Lower lobe of right lung (tissue), 2 donors: Measurements from ENCODE around the gene NAALADL2. TPM values are rescaled to one million over a fixed set of nuclear protein-coding genes. Genes with fewer than 3 reads are reported as not detected.

Experiments
- ATAC-seq, 2 donors: fragments of 200-7000 bp; cut with Tn5 transposase; one replicate each; pipeline ENCODE4 v1.9.1; 2020 to 2022; ENCODE audit warnings: mild to moderate bottlenecking in 2 of 2, moderate library complexity in 2 of 2
- DNase-seq: peaks from one replicate; pipeline ENCODE4 v3.0.0-alpha.2; 2020
- H3K27ac ChIP-seq: fragments of 200-600 bp; one replicate; pipeline ENCODE4 v1.8.0; 2022
- H3K27me3 ChIP-seq: fragments of 200-600 bp; one replicate; pipeline ENCODE4 v1.8.0; 2022; ENCODE audit warnings: low read depth
- H3K36me3 ChIP-seq: fragments of 200-600 bp; one replicate; pipeline ENCODE4 v1.8.0; 2022; ENCODE audit warnings: mild to moderate bottlenecking
- H3K4me1 ChIP-seq: fragments of 200-600 bp; one replicate; pipeline ENCODE4 v1.8.0; 2022
- H3K4me3 ChIP-seq: fragments of 200-600 bp; one replicate; pipeline ENCODE4 v1.8.0; 2022; ENCODE audit warnings: mild to moderate bottlenecking
- H3K9me3 ChIP-seq: fragments of 200-600 bp; one replicate; pipeline ENCODE4 v1.8.0; 2022
- intact Hi-C: fragments of 100-400 bp; cut with DNase I; formaldehyde crosslinking; loops from one replicate; pipeline ENCODE4 v1.11.0; 2022
- total RNA-seq: library from RNA; stranded (reverse); fragmentation: NEBNext Ultra II Directional; extraction: Animal tissue kit (Norgen Biotek cat#: 25700); gene quantifications from one replicate; pipeline ENCODE4 v1.2.1, GENCODE V29; 2021
- TF ChIP-seq, protein P1 (sequence below): fragments of 200-600 bp; IDR thresholded peaks from one replicate; pipeline ENCODE4 v1.8.0; 2022; ENCODE audit warnings: antibody characterized with exemption, mild to moderate bottlenecking
- donor health status: DM: no; HTN: yes; CAD: no; lungs with severe emphysema.

The NAALADL2 gene
- total RNA-seq, 1 donor from 2014 or later: 9.8 TPM

DNA sequence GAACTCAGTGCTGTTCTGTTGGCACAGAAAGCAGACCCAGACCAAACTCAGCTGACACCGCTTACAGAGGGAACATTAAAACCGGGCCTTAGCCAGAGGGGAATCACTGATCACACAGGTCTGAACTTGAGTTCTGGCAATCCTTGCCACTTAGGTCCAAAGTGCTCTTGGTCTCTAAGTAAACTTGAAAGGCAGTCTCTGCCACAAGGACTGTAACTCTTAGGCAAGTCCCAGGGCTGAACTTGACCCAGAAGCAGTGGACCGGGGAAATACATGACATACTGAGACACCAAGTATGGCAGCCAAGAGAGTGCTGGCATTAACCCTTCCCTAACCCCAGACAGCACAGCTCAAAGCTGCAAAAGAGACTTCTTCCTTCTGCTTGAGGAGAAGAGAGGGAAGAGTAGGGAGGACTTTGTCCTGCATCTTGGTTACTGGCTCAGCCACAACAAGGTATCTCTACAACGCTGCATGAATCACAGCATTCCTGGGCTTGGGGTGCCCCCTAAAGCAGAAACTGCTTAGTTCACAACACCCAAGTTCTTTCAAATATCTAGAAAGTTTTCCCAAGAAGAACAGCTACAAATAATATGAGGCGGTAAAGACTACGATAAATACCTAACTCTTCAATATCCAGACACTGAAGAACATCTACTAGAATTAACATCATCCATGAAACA lies 32.5 kb downstream of the NAALADL2 start:
- DNase-seq: no peak

DNA sequence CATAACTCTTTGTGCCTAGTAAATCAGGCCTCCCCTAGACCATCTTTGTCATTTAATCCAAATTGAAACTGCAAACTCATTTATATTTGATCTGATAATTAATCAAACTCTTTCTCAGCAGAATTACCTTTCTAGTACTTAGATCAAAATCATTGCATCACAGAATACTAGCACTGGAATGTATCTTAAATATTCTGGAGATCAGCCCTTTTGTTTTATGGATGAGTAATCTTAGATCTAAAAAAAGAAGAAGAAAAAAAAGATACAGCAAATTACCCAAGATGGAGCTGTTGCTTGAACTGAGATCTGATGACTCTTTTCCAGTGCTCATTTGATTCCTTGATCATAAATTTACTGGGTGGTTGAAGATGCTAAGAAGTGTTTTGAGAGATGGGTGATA lies 47.9 kb downstream of the NAALADL2 start:
- Histone ChIP-seq H3K36me3 (no peaks in the 10 kb centered on the region), H3K9me3 (no peaks in the 10 kb centered on the region), H3K4me1 (no peaks in the 10 kb centered on the region), H3K27ac (no peak overlapping the region), H3K27me3 (no peaks in the 10 kb centered on the region), H3K4me3 (no peak overlapping the region)
- TF ChIP-seq, protein P1, sequence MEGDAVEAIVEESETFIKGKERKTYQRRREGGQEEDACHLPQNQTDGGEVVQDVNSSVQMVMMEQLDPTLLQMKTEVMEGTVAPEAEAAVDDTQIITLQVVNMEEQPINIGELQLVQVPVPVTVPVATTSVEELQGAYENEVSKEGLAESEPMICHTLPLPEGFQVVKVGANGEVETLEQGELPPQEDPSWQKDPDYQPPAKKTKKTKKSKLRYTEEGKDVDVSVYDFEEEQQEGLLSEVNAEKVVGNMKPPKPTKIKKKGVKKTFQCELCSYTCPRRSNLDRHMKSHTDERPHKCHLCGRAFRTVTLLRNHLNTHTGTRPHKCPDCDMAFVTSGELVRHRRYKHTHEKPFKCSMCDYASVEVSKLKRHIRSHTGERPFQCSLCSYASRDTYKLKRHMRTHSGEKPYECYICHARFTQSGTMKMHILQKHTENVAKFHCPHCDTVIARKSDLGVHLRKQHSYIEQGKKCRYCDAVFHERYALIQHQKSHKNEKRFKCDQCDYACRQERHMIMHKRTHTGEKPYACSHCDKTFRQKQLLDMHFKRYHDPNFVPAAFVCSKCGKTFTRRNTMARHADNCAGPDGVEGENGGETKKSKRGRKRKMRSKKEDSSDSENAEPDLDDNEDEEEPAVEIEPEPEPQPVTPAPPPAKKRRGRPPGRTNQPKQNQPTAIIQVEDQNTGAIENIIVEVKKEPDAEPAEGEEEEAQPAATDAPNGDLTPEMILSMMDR: no peak
- DNase-seq: no peak
- intact Hi-C loops: no loop called here
- ATAC-seq: no peak

More for the DNA sequence above, 32.5 kb downstream of the NAALADL2 start:
- Histone ChIP-seq H3K27ac (no peak overlapping the region), H3K4me1 (no peaks in the 10 kb centered on the region), H3K27me3 (no peaks in the 10 kb centered on the region), H3K36me3 (no peaks in the 10 kb centered on the region), H3K4me3 (no peak overlapping the region), H3K9me3 (no peaks in the 10 kb centered on the region)
- ATAC-seq: peak; percentile 81 to 91
- TF ChIP-seq, protein P1: no peak
- intact Hi-C loops: no loop called here

DNA sequence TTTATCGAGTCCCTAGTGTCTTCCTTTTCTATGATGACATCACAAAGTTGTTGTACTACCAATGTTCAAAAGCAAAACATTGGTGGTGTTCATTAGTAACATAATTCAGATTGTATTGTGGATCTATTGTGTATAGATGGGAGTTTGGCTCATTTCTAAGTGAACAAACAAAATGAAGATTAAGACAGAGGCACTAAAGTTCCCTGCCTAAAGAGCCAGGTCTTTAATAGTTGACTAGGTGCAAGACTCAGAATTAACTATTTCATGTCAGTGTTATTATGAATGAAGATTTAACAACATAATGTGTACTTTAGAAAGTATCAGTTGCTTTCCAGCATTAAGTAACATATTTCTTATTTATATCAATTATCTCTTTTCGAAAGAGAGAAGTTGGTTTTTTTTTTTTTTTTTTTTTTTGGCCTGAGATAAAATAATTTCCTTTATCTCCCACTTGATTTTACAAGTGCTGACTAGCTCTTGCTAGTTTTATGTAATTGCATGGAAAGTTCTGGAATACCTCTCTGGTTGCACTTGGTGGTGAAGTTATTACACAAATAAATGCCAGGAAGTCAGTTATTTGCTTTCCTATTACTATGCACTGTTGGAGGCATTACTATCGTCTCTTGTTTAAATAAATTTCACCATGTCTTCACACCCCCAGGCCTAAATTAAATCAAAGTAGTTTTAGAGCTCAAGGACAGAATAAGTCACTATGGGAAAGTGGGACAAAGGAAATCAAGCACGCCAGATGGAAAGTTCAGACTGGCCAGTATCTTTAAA lies 48.7 kb downstream of the NAALADL2 start:
- ATAC-seq (peak; percentile 67 to 94), DNase-seq (no peak)
- Histone ChIP-seq H3K9me3 (no peaks in the 10 kb centered on the region), H3K27me3 (no peaks in the 10 kb centered on the region), H3K36me3 (no peaks in the 10 kb centered on the region), H3K4me3 (no peak overlapping the region), H3K4me1 (no peaks in the 10 kb centered on the region), H3K27ac (no peak overlapping the region)
- intact Hi-C loops: no loop called here
- TF ChIP-seq, protein P1: no peak

DNA sequence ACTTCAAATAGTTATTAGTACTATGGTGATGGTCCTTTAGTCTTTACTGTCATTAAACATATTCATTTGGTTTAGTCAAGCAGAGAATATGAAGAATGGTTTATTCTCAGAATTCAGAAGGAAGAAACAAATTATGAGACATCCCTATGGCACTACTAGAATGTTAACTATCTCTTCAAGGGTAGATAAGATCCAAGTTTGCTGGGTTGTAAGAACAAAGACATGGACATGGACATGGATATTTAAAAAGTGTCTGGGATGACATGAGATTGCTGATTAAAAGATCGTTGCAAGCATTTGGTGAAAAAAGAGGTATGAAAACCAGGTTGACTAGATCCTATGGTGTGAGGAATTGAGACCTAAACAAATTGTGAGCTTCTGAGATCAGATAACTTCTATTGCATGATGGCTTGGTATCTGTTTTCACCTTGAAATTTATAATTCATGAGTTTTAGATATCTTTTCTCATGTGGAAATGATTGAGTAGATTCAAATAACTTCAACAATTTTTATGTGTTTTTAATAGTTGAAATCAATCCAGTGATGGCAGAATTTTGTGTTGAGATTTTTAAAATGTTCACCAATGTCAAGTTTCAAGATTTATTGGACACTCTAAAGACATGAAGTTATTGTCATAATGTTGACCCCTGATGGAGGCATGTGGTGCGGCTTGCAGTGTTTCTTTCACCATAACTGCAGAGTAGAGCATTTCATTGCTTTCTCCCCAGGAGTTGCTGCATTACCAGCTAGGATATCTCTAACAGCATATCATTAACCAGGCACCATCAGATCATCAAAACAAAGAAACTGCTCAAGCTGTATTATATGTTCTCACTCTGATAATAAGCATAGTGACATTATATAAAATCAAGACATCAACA lies 72.6 kb downstream of the NAALADL2 start:
- Histone ChIP-seq H3K27me3 (no peaks in the 10 kb centered on the region), H3K4me3 (no peak overlapping the region), H3K4me1 (no peaks in the 10 kb centered on the region), H3K27ac (no peak overlapping the region), H3K36me3 (no peaks in the 10 kb centered on the region), H3K9me3 (no peaks in the 10 kb centered on the region)
- TF ChIP-seq, protein P1: no peak
- DNase-seq: no peak
- no peak for ATAC-seq
- intact Hi-C loops: no loop called here

DNA sequence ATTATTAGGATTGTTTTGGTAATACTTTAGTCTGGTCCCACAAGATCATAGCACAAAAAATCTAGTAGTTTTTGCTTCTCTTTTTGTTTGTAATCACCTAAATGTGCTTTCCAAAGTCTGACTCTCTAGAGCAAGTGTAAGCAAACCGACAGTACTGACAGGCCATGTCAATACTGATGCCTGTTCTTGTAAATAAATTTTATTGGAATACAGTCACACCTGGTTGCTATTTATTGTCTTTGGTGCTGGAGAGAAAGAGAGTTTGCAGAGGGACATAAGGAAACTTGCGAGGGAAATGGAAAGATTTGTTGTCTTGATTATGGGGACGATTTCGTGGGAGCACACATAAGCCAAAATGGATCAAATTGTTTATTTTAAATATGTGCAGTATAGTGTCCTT lies 77.5 kb downstream of the NAALADL2 start:
- ATAC-seq (no peak), DNase-seq (no peak)
- H3K27me3 ChIP-seq: no peaks in the 10 kb centered on the region
- intact Hi-C loops: no loop called here
- no peak overlapping the region for H3K4me3 ChIP-seq
- TF ChIP-seq, protein P1: no peak
- H3K36me3 ChIP-seq: no peaks in the 10 kb centered on the region
- H3K4me1 ChIP-seq: no peaks in the 10 kb centered on the region
- H3K27ac ChIP-seq: no peak overlapping the region
- peaks cover 4% of the 10 kb centered on the region for H3K9me3 ChIP-seq
